Measurements from ENCODE around the gene SHANK1. TPM values are rescaled to one million over a fixed set of nuclear protein-coding genes. Genes with fewer than 3 reads are reported as not detected.

Gene SHANK1
- total and polyA plus RNA-seq, 3 experiments from 2014 or later = not detected

GRCh38 chr19:50644315-50644915 is 75.2 kb downstream of the SHANK1 start:
- Histone ChIP-seq H3K4me1 (ENCODE audit: insufficient read depth, low read length) (no peaks in the 10 kb centered on the region), H3K27ac (ENCODE audit: low read depth, low read length) (no peak overlapping the region), H3K27me3 (ENCODE audit: insufficient read depth, low read length, poor library complexity, severe bottlenecking) (peaks cover 4% of the 10 kb centered on the region), H3K4me3 (ENCODE audit: low read length) (no peak overlapping the region), H3K36me3 (ENCODE audit: insufficient read depth, low read length) (no peaks in the 10 kb centered on the region), H3K9me3 (ENCODE audit: low read length) (no peaks in the 10 kb centered on the region)
- CTCF ChIA-PET = no interaction called here
- Mint-ChIP-seq H3K36me3 (no peaks in the 10 kb centered on the region), H3K27ac (no peak overlapping the region), H3K27me3 (peaks cover 25 to 27% of the 10 kb centered on the region in 2 donors), H3K4me3 (no peak overlapping the region), H3K4me1 (peaks cover 0 to 3% (median 0%) of the 10 kb centered on the region in 3 donors), H3K9me3 (peaks cover 0 to 6% (median 2%) of the 10 kb centered on the region in 5 donors)
- no peak for DNase-seq
- POLR2A ChIA-PET = no interaction called here

GRCh38 chr19:50640368-50640767 is 79.2 kb downstream of the SHANK1 start:
- DNase-seq = no peak
- H3K27ac ChIP-seq (ENCODE audit: low read depth, low read length) = peak overlapping the region; percentile 6
- H3K27me3 Mint-ChIP-seq = peaks cover 44 to 53% of the 10 kb centered on the region in 2 donors
- H3K36me3 ChIP-seq (ENCODE audit: insufficient read depth, low read length) = no peaks in the 10 kb centered on the region
- peaks cover 2 to 21% (median 18%) of the 10 kb centered on the region in 5 donors for H3K9me3 Mint-ChIP-seq
- no peaks in the 10 kb centered on the region for H3K9me3 ChIP-seq (ENCODE audit: low read length)
- peaks cover 0 to 4% (median 0%) of the 10 kb centered on the region in 3 donors for H3K36me3 Mint-ChIP-seq
- peaks cover 6 to 8% (median 7%) of the 10 kb centered on the region in 3 donors for H3K4me1 Mint-ChIP-seq
- no peaks in the 10 kb centered on the region for H3K4me1 ChIP-seq (ENCODE audit: insufficient read depth, low read length)
- no peak overlapping the region for H3K4me3 ChIP-seq (ENCODE audit: low read length)
- ChIA-PET POLR2A (no interaction called here), CTCF (no interaction called here)
- peak overlapping the region in 2 of 7 donors; percentile 10 to 35 for H3K4me3 Mint-ChIP-seq
- no peak overlapping the region for H3K27ac Mint-ChIP-seq
- peaks cover 16% of the 10 kb centered on the region for H3K27me3 ChIP-seq (ENCODE audit: insufficient read depth, low read length, poor library complexity, severe bottlenecking)

GRCh38 chr19:50639121-50640112 is 80.2 kb downstream of the SHANK1 start, which contains the start of gene SYT3:
TSS of gene SYT3 (minus strand) at chr19:50639881. CDS start at chr19:50637411, 2,470 bp downstream.
- Histone ChIP-seq H3K27me3 (ENCODE audit: insufficient read depth, low read length, poor library complexity, severe bottlenecking) (peaks cover 16% of the 10 kb centered on the region), H3K4me1 (ENCODE audit: insufficient read depth, low read length) (no peaks in the 10 kb centered on the region), H3K4me3 (ENCODE audit: low read length) (no peak within 1 kb of the TSS), H3K27ac (ENCODE audit: low read depth, low read length) (peak within 1 kb of the TSS; percentile 6), H3K9me3 (ENCODE audit: low read length) (no peaks in the 10 kb centered on the region), H3K36me3 (ENCODE audit: insufficient read depth, low read length) (no peaks in the 10 kb centered on the region)
- peaks cover 6 to 27% (median 25%) of the 10 kb centered on the region in 5 donors for H3K9me3 Mint-ChIP-seq
- ChIA-PET POLR2A (no interaction called here), CTCF (no interaction called here)
- DNase-seq = peak in 1 of 5 donors; percentile 42
- H3K4me3 Mint-ChIP-seq = peak within 1 kb of the TSS in 5 of 7 donors; percentile 66 to 82 (median 77)
- H3K27me3 Mint-ChIP-seq = peaks cover 48 to 57% of the 10 kb centered on the region in 2 donors
- peaks cover 6 to 8% (median 7%) of the 10 kb centered on the region in 3 donors for H3K4me1 Mint-ChIP-seq
- no peak within 1 kb of the TSS for H3K27ac Mint-ChIP-seq
- peaks cover 0 to 7% (median 0%) of the 10 kb centered on the region in 3 donors for H3K36me3 Mint-ChIP-seq

- H3K4me3 Mint-ChIP-seq = peak overlapping the region in 3 of 7 donors; percentile 11 to 66 (median 57)
- CTCF ChIA-PET = no interaction called here
- POLR2A ChIA-PET = no interaction called here
- no peak overlapping the region for H3K27ac Mint-ChIP-seq
- no peak for DNase-seq
- H3K27me3 Mint-ChIP-seq = peaks cover 48 to 61% of the 10 kb centered on the region in 2 donors
- Histone ChIP-seq H3K9me3 (ENCODE audit: low read length) (peaks cover 8% of the 10 kb centered on the region), H3K27me3 (ENCODE audit: insufficient read depth, low read length, poor library complexity, severe bottlenecking) (peaks cover 16% of the 10 kb centered on the region), H3K36me3 (ENCODE audit: insufficient read depth, low read length) (no peaks in the 10 kb centered on the region), H3K4me1 (ENCODE audit: insufficient read depth, low read length) (no peaks in the 10 kb centered on the region), H3K4me3 (ENCODE audit: low read length) (no peak overlapping the region), H3K27ac (ENCODE audit: low read depth, low read length) (no peak overlapping the region)
- peaks cover 6 to 8% (median 7%) of the 10 kb centered on the region in 3 donors for H3K4me1 Mint-ChIP-seq
- H3K36me3 Mint-ChIP-seq = peaks cover 0 to 7% (median 0%) of the 10 kb centered on the region in 3 donors
- peaks cover 10 to 34% (median 32%) of the 10 kb centered on the region in 5 donors for H3K9me3 Mint-ChIP-seq
These were observed 81.0 kb downstream of the SHANK1 start for GRCh38 chr19:50638600-50638999.

- CTCF ChIA-PET = no interaction called here
- Histone ChIP-seq H3K36me3 (ENCODE audit: insufficient read depth, low read length) (no peaks in the 10 kb centered on the region), H3K27ac (ENCODE audit: low read depth, low read length) (no peak overlapping the region), H3K4me3 (ENCODE audit: low read length) (no peak overlapping the region), H3K27me3 (ENCODE audit: insufficient read depth, low read length, poor library complexity, severe bottlenecking) (peaks cover 16% of the 10 kb centered on the region), H3K4me1 (ENCODE audit: insufficient read depth, low read length) (no peaks in the 10 kb centered on the region), H3K9me3 (ENCODE audit: low read length) (peaks cover 11% of the 10 kb centered on the region)
- POLR2A ChIA-PET = no interaction called here
- peaks cover 39 to 66% of the 10 kb centered on the region in 2 donors for H3K27me3 Mint-ChIP-seq
- no peak overlapping the region for H3K27ac Mint-ChIP-seq
- no peak for DNase-seq
- H3K36me3 Mint-ChIP-seq = peaks cover 0 to 11% (median 0%) of the 10 kb centered on the region in 3 donors
- peaks cover 14 to 43% (median 40%) of the 10 kb centered on the region in 5 donors for H3K9me3 Mint-ChIP-seq
- H3K4me1 Mint-ChIP-seq = peaks cover 6 to 8% (median 7%) of the 10 kb centered on the region in 3 donors
- H3K4me3 Mint-ChIP-seq = no peak overlapping the region
These were observed 83.1 kb downstream of the SHANK1 start for GRCh38 chr19:50636317-50637085.

- Histone ChIP-seq H3K4me1 (ENCODE audit: insufficient read depth, low read length) (no peaks in the 10 kb centered on the region), H3K27ac (ENCODE audit: low read depth, low read length) (no peak overlapping the region), H3K27me3 (ENCODE audit: insufficient read depth, low read length, poor library complexity, severe bottlenecking) (peaks cover 12% of the 10 kb centered on the region), H3K4me3 (ENCODE audit: low read length) (no peak overlapping the region), H3K9me3 (ENCODE audit: low read length) (peaks cover 11% of the 10 kb centered on the region), H3K36me3 (ENCODE audit: insufficient read depth, low read length) (no peaks in the 10 kb centered on the region)
- no peak overlapping the region for H3K4me3 Mint-ChIP-seq
- peaks cover 0 to 11% (median 0%) of the 10 kb centered on the region in 3 donors for H3K36me3 Mint-ChIP-seq
- H3K9me3 Mint-ChIP-seq = peaks cover 14 to 45% (median 40%) of the 10 kb centered on the region in 5 donors
- peaks cover 30 to 61% of the 10 kb centered on the region in 2 donors for H3K27me3 Mint-ChIP-seq
- H3K27ac Mint-ChIP-seq = no peak overlapping the region
- H3K4me1 Mint-ChIP-seq = peaks cover 4 to 7% (median 6%) of the 10 kb centered on the region in 3 donors
- POLR2A ChIA-PET = no interaction called here
- no peak for DNase-seq
- CTCF ChIA-PET = interaction anchor here (0.6 kb wide), 1 partner anchor 389 kb away, joined by 3 read pairs; no protein-coding TSS in a partner anchor
These were observed 85.6 kb downstream of the SHANK1 start for GRCh38 chr19:50633973-50634372.

GRCh38 chr19:50633359-50633758 is 86.2 kb downstream of the SHANK1 start:
- H3K27me3 Mint-ChIP-seq = peaks cover 25 to 58% of the 10 kb centered on the region in 2 donors
- H3K4me3 Mint-ChIP-seq = no peak overlapping the region
- Histone ChIP-seq H3K27ac (ENCODE audit: low read depth, low read length) (no peak overlapping the region), H3K4me3 (ENCODE audit: low read length) (no peak overlapping the region), H3K4me1 (ENCODE audit: insufficient read depth, low read length) (no peaks in the 10 kb centered on the region), H3K27me3 (ENCODE audit: insufficient read depth, low read length, poor library complexity, severe bottlenecking) (peaks cover 12% of the 10 kb centered on the region), H3K36me3 (ENCODE audit: insufficient read depth, low read length) (no peaks in the 10 kb centered on the region), H3K9me3 (ENCODE audit: low read length) (peaks cover 11% of the 10 kb centered on the region)
- no peak overlapping the region for H3K27ac Mint-ChIP-seq
- peaks cover 0 to 13% (median 0%) of the 10 kb centered on the region in 3 donors for H3K36me3 Mint-ChIP-seq
- no peak for DNase-seq
- ChIA-PET CTCF (no interaction called here), POLR2A (no interaction called here)
- peaks cover 14 to 45% (median 40%) of the 10 kb centered on the region in 5 donors for H3K9me3 Mint-ChIP-seq
- peaks cover under 1 to 4% (median 2%) of the 10 kb centered on the region in 3 donors for H3K4me1 Mint-ChIP-seq

Data from CD8-positive, alpha-beta memory T cell (primary cell).